Limb (tissue), 2 donors: Measurements from ENCODE around the gene BRD1.
"Not testable (repeated sequence)": the region's sequence is repeated elsewhere in the genome, so short reads cannot be mapped to it uniquely, and the experiment has no call there.

Experiments
- DNase-seq, 2 donors: peaks; one replicate each; pipeline ENCODE4 v3.0.0-alpha.2; 2016; ENCODE audit errors: extremely low spot score in 2 of 2

Gene BRD1

DNA sequence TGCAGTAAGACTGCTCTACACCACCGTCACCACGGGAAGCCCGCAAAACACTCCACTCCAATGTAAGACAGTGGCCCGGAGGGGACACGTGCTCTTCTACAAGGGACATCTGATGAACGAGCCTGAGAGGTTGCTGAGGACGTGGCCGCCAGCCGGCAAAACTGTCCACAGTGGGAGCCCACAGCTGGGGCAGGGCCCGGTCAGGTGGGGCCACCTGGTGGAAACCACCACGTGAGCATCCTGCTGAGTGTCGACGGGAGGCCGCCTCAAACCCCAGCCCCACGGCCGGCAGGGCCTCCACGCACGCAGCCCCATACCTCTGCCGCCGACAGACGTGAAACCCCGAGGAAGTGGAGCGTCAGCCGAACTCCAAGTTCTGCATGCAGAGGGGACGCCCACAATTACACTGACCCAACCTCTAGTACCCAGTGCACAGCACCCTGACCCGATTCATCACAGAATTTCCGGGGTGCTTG is 42.6 kb downstream of the BRD1 start:
- no peak for DNase-seq

DNA sequence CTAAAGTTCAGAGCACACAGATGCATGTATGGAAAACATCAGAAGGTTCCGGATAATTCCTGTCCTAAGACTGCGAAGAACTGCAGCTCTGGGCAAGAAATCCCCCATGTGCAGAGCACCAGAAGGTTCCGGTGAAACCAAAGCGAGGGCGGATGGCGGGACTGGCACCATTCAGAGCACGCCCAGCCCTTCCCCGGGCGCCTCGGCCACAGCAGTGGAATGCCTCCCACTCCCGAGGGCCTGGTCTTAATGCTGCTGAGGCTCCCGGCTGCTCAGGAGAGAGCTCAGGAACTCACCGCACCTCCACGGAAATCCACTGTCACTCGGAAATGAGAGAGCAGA is 43.1 kb downstream of the BRD1 start:
- DNase-seq = no peak

DNA sequence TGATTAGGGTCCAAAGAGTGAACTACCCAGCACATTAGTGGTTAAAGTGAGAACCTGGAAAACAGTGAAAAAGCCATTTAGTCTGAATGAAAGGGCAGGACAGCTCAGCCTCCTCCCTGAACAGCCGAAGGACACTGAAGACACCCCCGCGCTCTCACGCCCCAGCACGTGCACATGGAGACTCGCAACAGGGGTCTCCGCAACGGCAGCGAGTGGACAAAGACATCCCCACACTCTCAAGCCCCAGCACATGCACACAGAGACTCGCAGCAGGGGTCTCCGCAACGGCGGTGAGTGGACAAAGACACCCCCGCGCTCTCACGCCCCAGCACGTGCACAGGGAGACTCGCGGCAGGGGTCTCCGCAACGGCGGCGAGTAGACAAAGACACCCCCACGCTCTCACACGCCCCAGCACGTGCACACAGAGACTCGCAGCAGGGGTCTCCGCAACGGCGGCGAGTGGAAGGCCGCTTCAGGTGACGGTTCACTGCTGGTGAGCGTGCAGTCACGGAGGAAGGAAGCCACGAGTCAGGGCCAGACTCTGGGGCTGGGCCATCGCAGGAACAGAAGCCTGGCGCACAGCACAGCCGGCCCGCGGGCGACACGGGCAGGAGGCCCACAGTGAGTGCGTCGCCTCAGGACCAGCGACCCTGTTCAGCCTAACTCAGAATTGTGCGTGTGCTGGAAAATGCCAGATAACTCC is 43.6 kb downstream of the BRD1 start:
- no peak for DNase-seq

DNA sequence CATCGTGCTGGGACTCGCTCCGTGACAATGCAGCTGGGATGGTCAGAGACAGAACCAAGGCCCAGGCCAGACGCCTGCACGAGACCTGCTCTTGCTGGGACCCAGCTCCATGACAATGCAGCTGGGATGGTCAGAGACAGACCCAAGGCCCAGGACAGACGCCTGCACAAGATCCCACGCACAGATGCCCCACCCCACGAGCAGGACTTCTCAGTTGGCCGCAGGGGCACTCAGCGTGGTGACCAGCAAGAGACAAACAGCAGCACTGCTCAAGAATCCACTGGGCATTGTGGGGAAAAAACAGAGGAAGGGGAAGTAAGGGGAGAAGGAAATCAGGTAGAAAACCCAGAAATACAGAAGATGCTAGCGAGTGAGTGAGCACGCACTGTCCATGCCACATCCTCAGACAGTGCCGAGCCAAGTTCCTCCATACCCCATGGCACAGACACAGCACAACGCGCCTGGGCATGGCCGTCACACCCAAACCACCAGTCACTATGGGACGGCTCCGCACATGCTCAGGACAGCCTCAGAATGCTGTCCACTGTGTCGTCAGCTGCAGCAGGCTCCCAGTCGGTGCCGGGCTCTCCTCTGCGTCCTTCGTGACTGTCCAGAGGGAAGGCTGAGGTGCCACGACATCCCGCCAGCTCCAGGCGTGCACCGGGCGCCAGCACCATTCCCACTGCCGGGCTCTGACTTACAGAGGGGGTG is 44.5 kb downstream of the BRD1 start:
- no peak for DNase-seq

- not testable (repeated sequence) for DNase-seq
These were observed 45.8 kb downstream of the BRD1 start for GRCh38 chr22:49781886-49782285.

DNA sequence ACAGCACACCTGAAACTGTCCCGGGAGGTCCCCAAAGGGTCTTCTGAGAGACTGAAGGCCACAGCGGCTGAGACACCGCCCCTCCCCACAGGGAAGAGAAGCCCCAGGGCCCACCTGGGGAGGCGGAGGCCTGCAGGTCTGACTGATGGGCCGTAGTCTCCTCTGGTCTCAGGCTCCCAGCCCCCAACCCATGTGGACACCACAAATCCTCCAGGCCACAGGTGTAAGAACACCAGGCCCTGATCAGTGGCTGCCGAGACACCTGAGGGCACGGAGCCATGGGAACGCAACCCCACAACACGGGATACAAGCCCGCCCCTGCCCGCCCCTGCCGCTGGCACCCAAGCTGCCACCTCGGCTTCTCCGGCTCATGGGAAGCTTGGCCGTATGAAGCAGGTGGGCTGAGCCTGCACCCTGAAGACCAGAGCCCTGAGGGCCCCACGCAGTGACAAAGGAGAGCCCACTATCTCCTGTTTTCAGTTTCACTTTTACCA is 46.3 kb downstream of the BRD1 start:
- DNase-seq = no peak

DNA sequence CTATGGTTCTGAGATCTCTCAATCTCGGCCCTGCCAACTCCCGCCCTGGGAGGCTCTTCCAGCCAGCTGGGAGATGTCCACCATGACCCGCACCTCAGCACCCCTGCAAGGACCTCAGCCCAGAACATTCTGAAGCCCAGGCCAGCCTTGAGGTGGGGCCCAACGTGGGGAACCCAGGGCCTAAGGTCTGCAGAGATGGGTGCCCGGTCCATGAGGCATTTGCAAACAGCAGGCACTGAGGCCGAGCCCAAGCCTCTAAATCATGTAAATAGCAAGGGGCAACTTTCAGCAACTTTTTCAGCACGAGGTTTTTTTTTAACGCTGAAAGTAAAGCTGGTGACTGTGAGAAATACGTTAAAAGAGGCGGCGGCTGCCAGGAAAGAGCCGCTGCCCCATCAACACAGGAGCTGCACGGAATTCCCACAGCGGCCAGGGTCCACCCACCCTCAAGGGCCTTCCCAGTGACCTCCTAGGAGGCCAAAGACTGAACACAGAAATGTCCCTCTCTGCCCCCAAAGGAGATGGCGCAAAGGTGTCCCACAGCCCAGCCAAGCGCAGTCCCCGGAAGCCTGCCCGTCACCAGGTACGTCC is 46.9 kb downstream of the BRD1 start:
- DNase-seq = no peak

- DNase-seq = no peak
These were observed 47.6 kb downstream of the BRD1 start for GRCh38 chr22:49779853-49780697.

DNA sequence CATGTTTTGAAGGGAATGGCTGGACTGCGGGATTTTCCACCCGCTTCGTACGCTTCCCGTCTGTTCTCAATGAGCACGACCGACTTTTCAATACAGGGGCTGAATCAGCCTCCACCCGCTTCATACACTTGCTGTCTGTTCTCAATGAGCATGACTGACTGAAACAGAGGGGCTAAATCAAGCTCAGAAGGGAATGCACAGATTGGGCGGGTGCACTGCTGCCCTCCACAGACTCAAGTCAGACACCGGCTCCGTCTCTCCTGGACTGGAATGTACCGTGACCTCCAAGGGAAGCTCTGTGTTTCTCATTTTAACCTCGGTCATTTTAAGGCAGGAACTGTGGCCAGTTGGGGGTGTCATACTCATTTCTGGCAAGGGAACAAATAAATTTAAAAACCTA is 48.5 kb downstream of the BRD1 start:
- DNase-seq = no peak

DNA sequence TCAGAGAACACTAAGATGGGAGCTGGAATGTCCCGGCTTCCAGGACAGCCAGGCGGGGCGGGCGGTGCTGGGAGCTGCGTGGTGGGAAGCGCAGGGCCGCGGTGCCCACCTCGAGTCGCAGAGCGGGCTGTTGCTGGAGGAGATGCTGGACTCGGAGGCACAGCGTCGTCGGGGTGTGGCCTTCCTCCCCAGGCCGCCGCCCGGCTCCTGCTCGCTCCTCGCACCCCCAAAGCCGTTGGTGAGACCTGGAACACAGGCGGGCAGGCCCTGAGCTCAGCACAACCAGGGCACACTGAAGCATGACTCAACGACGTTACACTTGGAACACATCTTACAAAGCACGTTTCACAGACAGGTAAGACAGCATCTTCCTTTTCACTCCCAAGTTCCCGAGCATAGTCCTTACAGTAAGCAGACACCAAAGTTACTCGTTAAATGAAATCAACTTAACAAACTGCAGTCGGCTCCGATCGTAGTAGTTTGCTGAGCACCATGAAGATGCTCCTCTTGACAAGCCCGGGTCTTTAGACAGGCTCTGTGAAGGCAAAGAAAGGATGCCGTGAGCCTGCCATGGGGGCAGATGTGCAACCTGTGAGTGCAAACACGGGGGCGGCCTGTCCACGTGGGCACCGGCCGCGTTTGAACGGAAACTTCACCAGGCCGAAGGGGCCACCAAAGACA is 50.0 kb downstream of the BRD1 start:
- DNase-seq = no peak

GRCh38 chr22:49776891-49777290 is 50.8 kb downstream of the BRD1 start:
- no peak for DNase-seq

DNA sequence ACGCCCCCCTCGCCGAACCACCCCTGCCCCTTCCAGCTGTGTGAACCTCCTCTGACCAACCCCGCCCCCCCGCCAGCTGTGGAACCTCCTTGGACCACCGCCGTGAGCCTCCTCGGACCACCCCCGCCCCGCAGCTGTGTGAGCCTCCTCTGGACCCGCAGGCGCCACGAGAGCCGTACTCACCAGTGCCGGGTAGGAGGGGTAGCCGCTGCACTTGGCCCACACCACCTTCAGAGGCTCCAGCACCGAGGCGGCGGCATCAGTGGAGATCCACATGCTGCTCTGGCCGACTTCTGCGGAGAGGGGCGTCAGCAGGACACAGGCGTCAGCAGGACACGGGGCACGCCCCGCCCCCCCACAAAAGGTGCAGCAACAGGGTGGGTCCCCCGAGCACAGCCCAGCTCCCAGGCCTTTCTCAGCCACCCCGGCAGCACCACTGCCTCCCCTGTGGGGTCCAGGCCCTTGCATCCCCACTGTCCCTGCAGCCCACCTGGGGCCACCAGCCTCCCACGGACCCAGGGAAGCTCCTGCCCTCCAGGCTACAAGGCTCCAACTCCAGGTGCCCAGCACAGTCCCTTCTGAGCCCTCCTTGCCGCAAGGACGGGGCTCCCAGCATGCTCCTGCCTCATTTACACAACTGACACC is 51.7 kb downstream of the BRD1 start:
- DNase-seq = no peak

DNA sequence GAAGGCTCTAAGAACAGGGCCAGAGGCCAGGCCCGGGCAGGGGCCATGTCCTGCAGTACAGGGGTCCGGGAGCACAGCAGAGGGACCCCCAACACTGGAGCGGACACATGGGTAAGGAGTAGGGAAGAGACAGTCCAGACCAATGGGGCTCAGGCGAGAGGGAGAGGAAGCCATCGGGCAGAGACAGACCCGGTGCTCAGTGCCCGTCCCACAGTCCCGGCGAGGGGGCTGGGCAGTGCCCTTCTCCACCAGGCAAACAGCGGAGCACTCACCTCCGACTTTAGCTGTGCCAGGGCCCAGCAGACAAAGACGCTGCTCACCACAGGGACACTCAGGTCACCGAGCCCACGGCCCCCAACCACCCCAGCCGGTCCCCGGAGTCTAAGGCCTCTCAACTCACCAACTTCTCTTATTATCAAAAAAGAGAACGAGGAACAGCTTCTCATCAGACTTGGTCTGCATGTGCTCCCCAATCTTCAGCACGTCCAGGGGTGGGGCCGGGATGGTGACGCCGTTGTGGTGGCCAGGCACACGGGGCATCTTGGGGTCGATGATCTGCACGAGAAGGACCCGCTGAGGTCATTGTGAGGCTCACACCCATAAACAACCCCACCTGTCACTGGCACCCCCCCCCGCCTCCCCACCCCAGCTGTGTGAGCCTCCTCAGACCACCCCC is 52.3 kb downstream of the BRD1 start:
- DNase-seq = no peak

DNA sequence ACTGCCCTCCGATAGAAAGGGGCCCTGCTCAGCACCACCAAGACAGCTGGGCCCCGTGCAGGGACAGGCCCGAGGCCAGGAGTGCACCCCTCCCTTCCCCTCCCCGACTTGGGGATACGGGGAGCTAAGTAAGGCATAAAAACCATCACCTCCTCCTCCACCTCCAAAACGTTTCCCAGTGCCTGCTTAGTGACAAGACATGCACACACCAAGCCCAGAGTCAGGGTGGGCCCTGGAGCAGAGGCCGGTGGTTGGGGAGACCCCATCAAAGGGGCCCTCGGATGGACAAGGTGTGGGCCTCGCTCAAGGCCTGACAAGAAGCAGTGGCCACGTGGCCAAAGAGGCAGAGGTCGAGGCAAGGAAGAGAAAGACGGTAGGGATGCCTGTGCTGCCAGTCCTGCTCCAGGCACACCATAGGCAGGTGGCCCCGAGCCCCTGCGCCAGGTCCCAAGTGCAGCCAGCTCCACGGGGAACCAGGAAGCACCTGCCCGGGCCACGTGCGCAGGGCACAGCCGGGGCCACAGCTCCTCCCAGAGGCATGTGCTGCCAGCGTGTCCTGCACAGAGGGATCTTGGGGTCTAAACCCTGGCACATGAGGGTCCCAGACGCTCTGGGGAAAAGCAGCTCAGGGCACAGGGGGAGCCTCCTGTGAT is 53.0 kb downstream of the BRD1 start:
- DNase-seq = no peak

DNA sequence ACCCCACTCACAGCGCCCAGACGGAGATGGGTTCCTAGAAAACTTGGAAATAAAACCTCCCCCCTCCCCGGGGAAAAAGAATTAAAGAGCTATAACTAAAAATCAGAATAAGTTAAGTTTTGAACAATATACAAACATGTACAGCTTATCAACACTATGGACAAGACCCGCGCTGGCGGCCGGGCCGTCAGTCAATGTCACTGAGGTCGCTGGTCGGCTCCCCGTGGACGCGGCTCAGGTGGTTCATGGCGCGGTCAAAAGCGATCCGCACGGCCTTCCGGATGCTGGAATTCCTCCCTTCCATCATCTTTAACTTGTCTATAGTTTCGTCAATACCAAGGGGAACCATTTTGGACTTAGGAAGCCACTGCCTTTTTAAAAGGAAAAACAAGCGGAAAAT is 53.6 kb downstream of the BRD1 start:
- DNase-seq = no peak

GRCh38 chr22:49773531-49773930 is 54.1 kb downstream of the BRD1 start:
- DNase-seq = no peak

DNA sequence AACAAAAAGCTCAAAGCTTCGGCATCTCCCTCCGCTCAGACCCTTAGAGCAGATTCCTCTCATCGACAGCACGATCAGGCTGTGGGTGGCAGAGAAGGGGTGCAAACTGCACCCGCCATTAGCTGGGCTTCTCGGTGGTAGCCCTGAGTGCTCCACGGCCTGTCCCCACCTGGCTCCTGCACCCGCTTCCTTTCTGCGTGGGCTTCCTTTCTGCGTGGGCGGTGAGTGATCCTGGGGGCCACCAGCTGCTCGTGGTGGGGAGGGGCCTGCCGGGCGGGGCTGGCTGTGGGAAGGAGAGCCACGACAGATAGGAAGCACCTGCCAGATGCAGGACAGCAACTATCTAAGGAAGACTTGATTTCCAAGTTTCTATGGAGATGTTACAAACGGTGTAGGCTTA is 55.0 kb downstream of the BRD1 start:
- no peak for DNase-seq

GRCh38 chr22:49771266-49772065 is 56.2 kb downstream of the BRD1 start:
- peak in 1 of 2 donors; percentile 26 for DNase-seq
